GM18861 (cell line): ENCODE measurements around the gene BMF.

Experiments
- ATAC-seq: cut with Tn5 transposase; IDR thresholded peaks from one replicate; pipeline ENCODE4 v1.9.1; 2021; ENCODE audit not compliant: unreplicated experiment

The BMF gene

GRCh38 chr15:40104296-40104864 lies 4.3 kb downstream of the BMF start:
- ATAC-seq, result no peak

- ATAC-seq, result no peak
Measured at GRCh38 chr15:40103864-40104271, 4.8 kb downstream of the BMF start.

- ATAC-seq, result no peak
Measured at GRCh38 chr15:40102897-40103858, 5.5 kb downstream of the BMF start.

- ATAC-seq, result no peak
Measured at GRCh38 chr15:40100947-40101905, 7.5 kb downstream of the BMF start.

- no peak for ATAC-seq
Measured at GRCh38 chr15:40100123-40100946, 8.3 kb downstream of the BMF start.

GRCh38 chr15:40098489-40099261 lies 10.0 kb downstream of the BMF start:
- peak; percentile 69 for ATAC-seq

GRCh38 chr15:40097968-40098476 lies 10.7 kb downstream of the BMF start:
- no peak for ATAC-seq

- ATAC-seq, result no peak
Measured at GRCh38 chr15:40097096-40097967, 11.3 kb downstream of the BMF start.

GRCh38 chr15:40096094-40096891 lies 12.4 kb downstream of the BMF start:
- peak; percentile 43 for ATAC-seq

GRCh38 chr15:40095371-40096093 lies 13.1 kb downstream of the BMF start:
- no peak for ATAC-seq

- no peak for ATAC-seq
Measured at GRCh38 chr15:40094156-40094555, 14.5 kb downstream of the BMF start.

GRCh38 chr15:40092979-40093869 lies 15.5 kb downstream of the BMF start:
- no peak for ATAC-seq

GRCh38 chr15:40092256-40092978 lies 16.3 kb downstream of the BMF start:
- ATAC-seq, result no peak

- ATAC-seq, result no peak
Measured at GRCh38 chr15:40091861-40092255, 16.8 kb downstream of the BMF start.

- ATAC-seq, result no peak
Measured at GRCh38 chr15:40090774-40091455, 17.8 kb downstream of the BMF start.
